ENCODE data around the gene RFTN1.
A peak's percentile ranks its signal among the peaks of the same experiment; 100 is the strongest.

DNA sequence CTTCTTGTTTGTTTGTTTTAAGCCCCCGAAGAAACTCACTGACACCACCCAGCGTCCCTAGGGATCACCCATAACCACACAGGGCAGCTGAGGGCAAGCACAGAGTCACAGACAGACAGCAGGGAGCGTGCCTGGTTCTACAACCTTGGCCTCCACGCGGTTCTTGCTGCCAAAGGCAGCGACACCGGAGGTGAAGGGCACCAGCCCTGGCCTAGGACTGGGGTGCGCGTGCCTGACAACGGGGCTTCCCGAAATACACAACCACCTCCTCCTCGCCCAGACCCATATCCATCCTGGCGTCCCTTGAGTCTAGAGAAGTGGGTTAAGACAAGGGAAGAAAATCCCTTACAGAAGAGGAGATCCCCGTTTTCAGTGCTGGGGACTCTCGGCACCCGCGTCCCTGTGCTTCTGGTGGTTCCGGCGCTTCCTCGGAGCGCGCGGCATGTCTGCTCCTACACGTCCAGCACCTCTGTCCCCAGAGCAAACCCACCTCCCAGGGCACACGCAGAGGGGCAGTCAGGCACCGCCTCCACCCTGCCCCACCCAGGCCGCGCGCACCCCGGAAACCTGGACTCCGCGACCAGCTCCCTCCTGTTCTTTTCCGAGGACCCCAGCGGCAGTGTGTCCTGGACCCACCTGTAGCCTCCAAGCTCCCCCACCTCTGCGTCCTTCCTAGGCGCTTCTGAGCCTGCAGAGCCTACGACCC is 911 bp downstream of the RFTN1 start:
- TF ChIP-seq CTCF (IDR thresholded peaks at IDR 0.05): no peak
- peak; percentile 21 for TF ChIP-seq POLR2A (IDR thresholded peaks at IDR 0.05)
